ENCODE measurements around the gene DYNLT4. TPM values are rescaled to one million over a fixed set of nuclear protein-coding genes. Genes with fewer than 3 reads are reported as not detected.

The DYNLT4 gene
- total RNA-seq, 2 experiments from 2014 or later = 0.36 to 1.1 TPM

- Mint-ChIP-seq H3K36me3 (ENCODE audit: low read depth) (no peaks in the 10 kb centered on the region), H3K27me3 (no peaks in the 10 kb centered on the region), H3K4me1 (ENCODE audit: low read depth) (peaks cover 26% of the 10 kb centered on the region), H3K27ac (no peak within 1 kb of the TSS), H3K4me3 (no peak within 1 kb of the TSS), H3K9me3 (no peaks in the 10 kb centered on the region)
- CTCF ChIA-PET = interaction anchor here (1.0 to 1.4 kb wide), 4 partner anchors 12 to 59 kb away, joined by 3 to 6 read pairs (median 4); partner anchors contain the start of genes PLK3 and RNU5D-1
- DNase-seq (no peak), ATAC-seq (no peak)
- POLR2A ChIA-PET = interaction anchor here (1.2 to 11.9 kb wide), 8 partner anchors 10 to 66 kb away, joined by 4 to 181 read pairs (median 46); partner anchors contain the start of genes BTBD19, DYNLT4, PLK3 and RNU5D-1
- intact Hi-C loops (cut with micrococcal nuclease) = no loop called here
- TF ChIP-seq CTCF (IDR thresholded peaks at IDR 0.05) = no peak
Observed at GRCh38 chr1:44788120-44788860, 18.9 kb downstream of the DYNLT4 start, which contains the start of gene BEST4. Gene BEST4, minus strand, starts transcription at chr1:44788170. Its CDS starts 465 bp downstream, at chr1:44787705.

- ATAC-seq (no peak), DNase-seq (no peak)
- Mint-ChIP-seq H3K9me3 (no peaks in the 10 kb centered on the region), H3K27ac (no peak overlapping the region), H3K4me1 (ENCODE audit: low read depth) (peaks cover 31% of the 10 kb centered on the region), H3K27me3 (no peaks in the 10 kb centered on the region), H3K4me3 (no peak overlapping the region), H3K36me3 (ENCODE audit: low read depth) (peaks cover 2% of the 10 kb centered on the region)
- ChIA-PET POLR2A (interaction anchor here (1.1 to 11.9 kb wide), 12 partner anchors 9 to 224 kb away, joined by 4 to 181 read pairs (median 20); partner anchors contain the start of genes BTBD19, DYNLT4, HECTD3 and PLK3), CTCF (interaction anchor here (1.1 to 1.5 kb wide), 6 partner anchors 13 to 224 kb away, joined by 3 to 6 read pairs (median 5); partner anchors contain the start of genes HECTD3, PLK3 and UROD)
- intact Hi-C loops (cut with micrococcal nuclease) = no loop called here
- no peak for TF ChIP-seq CTCF (IDR thresholded peaks at IDR 0.05)
Observed at GRCh38 chr1:44787506-44787905, 19.6 kb downstream of the DYNLT4 start.

GRCh38 chr1:44786841-44787426, 20.2 kb downstream of the DYNLT4 start:
- POLR2A ChIA-PET = interaction anchor here (0.7 to 11.9 kb wide), 11 partner anchors 8 to 553 kb away, joined by 3 to 181 read pairs (median 32); partner anchors contain the start of genes BTBD19, DYNLT4, HECTD3 and PLK3
- TF ChIP-seq CTCF (IDR thresholded peaks at IDR 0.05) = no peak
- intact Hi-C loops (cut with micrococcal nuclease) = no loop called here
- Mint-ChIP-seq H3K4me1 (ENCODE audit: low read depth) (peaks cover 32% of the 10 kb centered on the region), H3K27ac (peak overlapping the region; percentile 82), H3K27me3 (no peaks in the 10 kb centered on the region), H3K36me3 (ENCODE audit: low read depth) (peaks cover 6% of the 10 kb centered on the region), H3K4me3 (peak overlapping the region; percentile 65), H3K9me3 (no peaks in the 10 kb centered on the region)
- CTCF ChIA-PET = interaction anchor here (0.7 to 4.0 kb wide), 11 partner anchors 10 to 225 kb away, joined by 3 to 29 read pairs (median 5); partner anchors contain the start of genes BTBD19, HECTD3, PLK3 and RNU5D-1
- ATAC-seq (no peak), DNase-seq (no peak)

- Mint-ChIP-seq H3K27ac (peak overlapping the region; percentile 82), H3K9me3 (no peaks in the 10 kb centered on the region), H3K4me1 (ENCODE audit: low read depth) (peaks cover 33% of the 10 kb centered on the region), H3K4me3 (peak overlapping the region; percentile 65), H3K36me3 (ENCODE audit: low read depth) (peaks cover 12% of the 10 kb centered on the region), H3K27me3 (no peaks in the 10 kb centered on the region)
- intact Hi-C loops (cut with micrococcal nuclease) = no loop called here
- DNase-seq (peak; percentile 78), ATAC-seq (peak; percentile 69)
- ChIA-PET POLR2A (interaction anchor here (0.7 to 11.9 kb wide), 16 partner anchors 8 to 553 kb away, joined by 3 to 181 read pairs (median 6); partner anchors contain the start of genes BTBD19, DYNLT4, HECTD3 and PLK3), CTCF (interaction anchor here (0.7 to 4.0 kb wide), 14 partner anchors 11 to 225 kb away, joined by 3 to 29 read pairs (median 4); partner anchors contain the start of genes BTBD19, HECTD3, PLK3 and RNU5D-1)
- peak; percentile 100 for TF ChIP-seq CTCF (IDR thresholded peaks at IDR 0.05)
Observed at GRCh38 chr1:44786138-44786840, 20.9 kb downstream of the DYNLT4 start.

Data from activated CD8-positive, alpha-beta T cell treated with anti-CD3 and anti-CD28 coated beads for 36 hours (primary cell).